Heart left ventricle (tissue), 16 donors: ENCODE results near the gene TEAD1. TPM values are rescaled to one million over a fixed set of nuclear protein-coding genes. Genes with fewer than 3 reads are reported as not detected.

Source experiments
- ATAC-seq, 4 donors: fragments of 200-7000 bp; cut with Tn5 transposase; one replicate each; pipeline ENCODE4 v1.9.1; 2020 to 2022; ENCODE audit warnings: moderate library complexity in 4 of 4, mild to moderate bottlenecking in 3 of 4, moderate number of reproducible peaks in 1 of 4
- DNase-seq, 5 donors: peaks; one replicate each; pipeline ENCODE4 v3.0.0-alpha.2; 2020
- H3K27ac ChIP-seq, 12 donors: fragments of 200-600 bp; sonication (generic) in 4 of 12; one replicate each; pipeline versions ENCODE4 v1.5.0 to v1.8.0; 2016 to 2022; ENCODE audit warnings: mild to moderate bottlenecking in 2 of 12
- H3K27me3 ChIP-seq, 9 donors: fragments of 200-600 bp; sonication (generic) in 2 of 9; one replicate each; pipeline versions ENCODE4 v1.5.1 to v1.8.0; 2016 to 2022; ENCODE audit warnings: mild to moderate bottlenecking in 3 of 9
- H3K36me3 ChIP-seq, 9 donors: fragments of 200-600 bp; sonication (generic) in 2 of 9; one replicate each; pipeline versions ENCODE4 v1.5.0 to v1.8.0; 2018 to 2022; ENCODE audit warnings: mild to moderate bottlenecking in 2 of 9
- H3K4me1 ChIP-seq, 12 donors: fragments of 200-600 bp; sonication (generic) in 4 of 12; one replicate each; pipeline versions ENCODE4 v1.5.0 to v1.8.0; 2016 to 2022; ENCODE audit warnings: mild to moderate bottlenecking in 3 of 12
- H3K4me3 ChIP-seq, 12 donors: fragments of 200-600 bp; sonication (generic) in 4 of 12; one replicate each; pipeline versions ENCODE4 v1.5.0 to v1.8.0; 2017 to 2022; ENCODE audit warnings: mild to moderate bottlenecking in 9 of 12, moderate library complexity in 4 of 12
- H3K9me3 ChIP-seq, 12 donors: fragments of 200-600 bp; sonication (generic) in 4 of 12; one replicate each; pipeline versions ENCODE4 v1.5.0 to v1.8.0; 2016 to 2022; ENCODE audit warnings: mild to moderate bottlenecking in 1 of 12
- POLR2A ChIP-seq, 2 donors: fragments of 450-650 bp; IDR thresholded peaks; one replicate each; pipeline ENCODE4 v1.6.1; 2017; ENCODE audit warnings: antibody characterized with exemption in 2 of 2, mild to moderate bottlenecking in 2 of 2, moderate library complexity in 2 of 2
- WGBS, 4 donors: extraction: QIAGEN DNeasy Blood & Tissue Kit in 2 of 4; methylation state at CpG; one replicate each; pipeline versions ENCODE4 v1.1.5 to v1.1.7; 2013 to 2018; 5-methylcytosine and 5-hydroxymethylcytosine counted together
- intact Hi-C, 10 donors: fragments of 100-400 bp; cut with DNase I; formaldehyde crosslinking; loops; one replicate each; pipeline versions ENCODE4 v1.11.1 to v1.14.2; 2022
- polyA plus RNA-seq, 2 donors: library from polyadenylated mRNA; stranded (reverse); fragments of 200-250 nt; gene quantifications; one replicate each; pipeline ENCODE4 v1.2.3, GENCODE V29; 2013
- total RNA-seq, 9 donors: library from RNA; depleted of rRNA in 2 of 9; stranded (reverse); fragments of >200 nt in 2 of 9; fragmentation: NEBNext Ultra II Directional in 3 of 9; extraction: Animal tissue kit (Norgen Biotek cat#: 25700) in 3 of 9; gene quantifications; one replicate each; pipeline versions ENCODE4 v1.1.0 to v1.2.4, GENCODE V29; 2016 to 2023
- TF ChIP-seq, protein P1 (sequence below), 12 donors: fragments of 200-600 bp; sonication (generic) in 4 of 12; IDR thresholded peaks; one replicate each; pipeline versions ENCODE4 v1.5.0 to v1.8.0; 2018 to 2022; ENCODE audit warnings: antibody characterized with exemption in 12 of 12, mild to moderate bottlenecking in 5 of 12
- donor health status: ischemic (EF 13 %, LVEDD 7.1; RV severe dilation, severe dysfunction).
- donor health status: healthy with polysubstance abuse.
- donor health status: DM: no; HTN: yes; CAD: no.
- donor health status: DM: no; HTN: no; CAD: no.
- donor health status: ischemic (EF 25% LVEDD 6.9; RV normal size, moderate dysfunction).
- donor health status: ischemic (EF 25% LVEDD 5.7; RV mildly dilated, moderate dysfunction).
- donor health status: healthy.
- donor health status: DM: yes; HTN: yes; CAD: no.
- donor health status: ischemic (EF 35%, LVEDD 5.7; RV mildly dilated, moderate dysfunction).
- donor health status: nonischemic (EF 11% LVEDD 7.7; RV severe dilation, severe dysfunction).
- donor health status: DM: yes; HTN: yes; CAD: no.
- donor health status: PGD.
- donor health status: ischemic (EF 29% LVEDD 5.4; RV normal size, mild dysfunction).
- donor health status: nonischemic (EF 23%, LVEDD 6.1; RV moderate dilation, normal function).

The TEAD1 gene
- total and polyA plus RNA-seq, 11 donors, result 14.4 to 161 (median 113) TPM

DNA sequence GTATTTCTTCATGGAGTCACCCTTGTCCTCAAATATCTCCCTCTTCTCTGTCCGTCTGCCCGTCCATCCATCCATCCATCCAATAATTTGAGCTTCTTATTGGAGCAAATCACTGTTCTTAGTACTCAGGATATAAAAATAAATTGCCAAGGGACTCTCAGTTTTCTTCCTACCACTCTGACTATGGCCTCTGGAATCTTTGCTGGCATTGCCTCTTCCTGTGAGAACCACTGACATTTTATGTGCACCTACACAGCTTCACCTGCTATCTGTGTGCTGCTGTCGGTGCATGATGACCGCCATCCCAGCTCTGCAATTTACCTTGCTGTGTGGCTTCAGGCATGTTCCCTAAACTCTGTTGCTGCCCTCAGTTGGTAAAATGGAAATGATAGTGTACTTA is 37.9 kb downstream of the TEAD1 start:
- intact Hi-C loops, result no loop called here
- peaks cover 0 to 46% (median 30%) of the 10 kb centered on the region in 12 donors for H3K4me1 ChIP-seq
- WGBS, 4 donors, result 94 to 99% (median 98%) methylated on average over 4 of the region's 4 CpGs
- no peaks in the 10 kb centered on the region for H3K27me3 ChIP-seq
- ATAC-seq (no peak), DNase-seq (no peak)
- TF ChIP-seq POLR2A (IDR thresholded peaks at IDR 0.05), result no peak
- TF ChIP-seq, protein P1, sequence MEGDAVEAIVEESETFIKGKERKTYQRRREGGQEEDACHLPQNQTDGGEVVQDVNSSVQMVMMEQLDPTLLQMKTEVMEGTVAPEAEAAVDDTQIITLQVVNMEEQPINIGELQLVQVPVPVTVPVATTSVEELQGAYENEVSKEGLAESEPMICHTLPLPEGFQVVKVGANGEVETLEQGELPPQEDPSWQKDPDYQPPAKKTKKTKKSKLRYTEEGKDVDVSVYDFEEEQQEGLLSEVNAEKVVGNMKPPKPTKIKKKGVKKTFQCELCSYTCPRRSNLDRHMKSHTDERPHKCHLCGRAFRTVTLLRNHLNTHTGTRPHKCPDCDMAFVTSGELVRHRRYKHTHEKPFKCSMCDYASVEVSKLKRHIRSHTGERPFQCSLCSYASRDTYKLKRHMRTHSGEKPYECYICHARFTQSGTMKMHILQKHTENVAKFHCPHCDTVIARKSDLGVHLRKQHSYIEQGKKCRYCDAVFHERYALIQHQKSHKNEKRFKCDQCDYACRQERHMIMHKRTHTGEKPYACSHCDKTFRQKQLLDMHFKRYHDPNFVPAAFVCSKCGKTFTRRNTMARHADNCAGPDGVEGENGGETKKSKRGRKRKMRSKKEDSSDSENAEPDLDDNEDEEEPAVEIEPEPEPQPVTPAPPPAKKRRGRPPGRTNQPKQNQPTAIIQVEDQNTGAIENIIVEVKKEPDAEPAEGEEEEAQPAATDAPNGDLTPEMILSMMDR (IDR thresholded peaks at IDR 0.05), result no peak
- H3K27ac ChIP-seq, result no peak overlapping the region
- no peaks in the 10 kb centered on the region for H3K36me3 ChIP-seq
- no peak overlapping the region for H3K4me3 ChIP-seq
- H3K9me3 ChIP-seq, result no peaks in the 10 kb centered on the region

DNA sequence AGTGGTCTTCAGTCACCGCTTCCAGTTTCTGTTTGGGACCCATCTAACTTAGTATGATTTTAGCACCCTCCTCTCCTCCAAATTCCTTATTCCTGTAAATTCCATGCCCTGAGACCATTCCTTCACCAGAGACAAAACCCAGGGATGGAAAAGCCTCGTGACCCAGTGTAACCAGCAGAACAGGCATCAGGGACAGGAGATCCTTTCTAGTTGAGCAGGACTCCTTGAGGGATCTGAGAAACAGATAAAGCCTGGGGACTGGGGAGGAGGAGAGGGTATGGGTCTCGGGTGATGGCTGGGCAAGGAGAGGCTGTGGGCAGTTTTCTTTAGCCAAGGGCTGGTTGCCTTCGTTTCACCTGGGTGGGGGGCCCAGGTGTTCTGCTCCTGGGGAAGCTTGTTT is 40.9 kb downstream of the TEAD1 start:
- ATAC-seq, result no peak
- Histone ChIP-seq H3K4me3 (no peak overlapping the region), H3K9me3 (no peaks in the 10 kb centered on the region), H3K27ac (no peak overlapping the region), H3K36me3 (no peaks in the 10 kb centered on the region), H3K27me3 (no peaks in the 10 kb centered on the region), H3K4me1 (peaks cover 0 to 43% (median 18%) of the 10 kb centered on the region in 12 donors)
- WGBS, 4 donors, result 76 to 81% (median 79%) methylated on average over 4 of the region's 4 CpGs
- TF ChIP-seq, protein P1 (IDR thresholded peaks at IDR 0.05), result no peak
- TF ChIP-seq POLR2A (IDR thresholded peaks at IDR 0.05), result no peak
- intact Hi-C loops, result no loop called here
- no peak for DNase-seq

DNA sequence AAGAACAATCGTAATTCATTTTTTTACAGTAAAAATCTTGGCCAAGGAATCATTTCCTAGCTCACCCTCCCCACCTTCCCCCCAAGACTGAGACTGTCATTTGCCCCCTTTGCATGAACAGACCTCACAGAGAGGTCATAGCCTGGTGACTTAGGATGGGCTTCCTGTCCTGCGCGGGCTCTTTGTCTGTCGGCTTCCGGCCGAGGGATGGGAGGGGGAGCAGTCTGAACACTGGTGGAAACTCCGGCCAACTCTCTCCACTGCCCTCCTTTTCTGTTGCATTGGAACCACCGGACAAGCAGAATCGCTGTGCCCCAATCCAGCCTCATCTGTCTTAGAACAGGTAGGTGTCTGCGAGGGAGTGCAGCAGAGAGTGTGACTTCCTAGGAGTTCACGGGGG is 41.7 kb downstream of the TEAD1 start:
- ATAC-seq, result peak; percentile 41 to 83 (median 58)

DNA sequence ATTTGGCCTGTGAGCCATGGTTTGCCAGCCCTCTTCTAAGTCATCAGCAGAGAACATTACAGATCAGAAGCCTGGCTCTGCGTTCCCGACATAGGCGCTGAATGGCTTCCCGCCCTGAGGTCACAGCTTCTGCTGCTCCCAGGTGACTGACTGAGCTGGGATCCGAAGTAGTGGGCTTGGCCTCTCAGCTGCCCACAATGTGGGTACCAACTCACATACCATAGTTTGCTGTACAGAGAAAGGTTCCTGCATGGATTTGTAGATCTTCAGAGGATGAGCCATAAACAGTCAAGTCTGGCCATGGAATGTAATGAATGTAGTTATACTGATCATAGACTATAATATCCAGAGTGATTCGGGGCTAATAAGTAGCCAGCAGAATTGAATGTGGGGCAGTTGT is 42.6 kb downstream of the TEAD1 start:
- peaks cover 0 to 50% (median 22%) of the 10 kb centered on the region in 12 donors for H3K4me1 ChIP-seq
- TF ChIP-seq POLR2A (IDR thresholded peaks at IDR 0.05), result no peak
- TF ChIP-seq, protein P1 (IDR thresholded peaks at IDR 0.05), result no peak
- intact Hi-C loops, result no loop called here
- no peaks in the 10 kb centered on the region for H3K9me3 ChIP-seq
- ATAC-seq, result no peak
- H3K27ac ChIP-seq, result no peak overlapping the region
- no peak overlapping the region for H3K4me3 ChIP-seq
- no peaks in the 10 kb centered on the region for H3K36me3 ChIP-seq
- WGBS, 4 donors, result 80 to 95% (median 90%) methylated on average over 6 of the region's 6 CpGs
- DNase-seq, result no peak
- H3K27me3 ChIP-seq, result no peaks in the 10 kb centered on the region

More for the DNA sequence above, 41.7 kb downstream of the TEAD1 start:
- Histone ChIP-seq H3K27me3 (no peaks in the 10 kb centered on the region), H3K9me3 (no peaks in the 10 kb centered on the region), H3K4me3 (no peak overlapping the region), H3K36me3 (no peaks in the 10 kb centered on the region), H3K27ac (no peak overlapping the region), H3K4me1 (peaks cover 0 to 50% (median 21%) of the 10 kb centered on the region in 12 donors)
- intact Hi-C loops, result no loop called here
- no peak for TF ChIP-seq POLR2A (IDR thresholded peaks at IDR 0.05)
- TF ChIP-seq, protein P1 (IDR thresholded peaks at IDR 0.05), result no peak
- 40 to 52% (median 45%) methylated on average over 11 of the region's 11 CpGs for WGBS, 4 donors
- DNase-seq, result peak in 4 of 5 donors; percentile 44 to 59 (median 51)
